WTC11 (cell line): Measurements from ENCODE around the gene KANSL3. TPM values are rescaled to one million over a fixed set of nuclear protein-coding genes. Genes with fewer than 3 reads are reported as not detected.
A peak's percentile ranks its signal among the peaks of the same experiment; 100 is the strongest.

Source experiments
- ATAC-seq: fragments of 200-7000 bp; cut with Tn5 transposase; 2 replicates; pipeline ENCODE4 v1.10.0; 2021; ENCODE audit warnings: mild to moderate bottlenecking, moderate library complexity
- CTCF ChIA-PET: fragments of 300-600 bp; sonication (Branson Sonifier 250); formaldehyde crosslinking; loops from one replicate; lab custom pipeline; 2021; ENCODE audit warnings: antibody characterized with exemption; lab: Charles Lee
- POLR2A ChIA-PET: fragments of 350-600 bp; sonication (Branson Sonifier 250); formaldehyde crosslinking; loops from one replicate; lab custom pipeline; 2021; ENCODE audit warnings: antibody characterized with exemption; lab: Charles Lee
- DNase-seq: peaks from one replicate; pipeline ENCODE4 v3.0.0; 2021; ENCODE audit warnings: low spot score
- H3K27ac Mint-ChIP-seq: 2 replicates; pipeline ENCODE4 v1.8.0; 2021; ENCODE audit warnings: mixed read lengths
- H3K27me3 Mint-ChIP-seq: 2 replicates; pipeline ENCODE4 v1.8.0; 2021; ENCODE audit warnings: low read depth, mild to moderate bottlenecking, moderate library complexity, mixed read lengths
- H3K36me3 Mint-ChIP-seq: 2 replicates; pipeline ENCODE4 v1.8.0; 2021; ENCODE audit warnings: mixed read lengths
- H3K4me1 Mint-ChIP-seq: 2 replicates; pipeline ENCODE4 v1.8.0; 2022; ENCODE audit warnings: mixed read lengths
- H3K4me3 Mint-ChIP-seq: 2 replicates; pipeline ENCODE4 v1.8.0; 2021; ENCODE audit warnings: mild to moderate bottlenecking, moderate library complexity, mixed read lengths
- H3K9me3 Mint-ChIP-seq: 2 replicates; pipeline ENCODE4 v1.8.0; 2021; ENCODE audit warnings: mixed read lengths
- ARID4B ChIP-seq: sonication (generic); formaldehyde crosslinking; IDR thresholded peaks from 2 replicates; pipeline ENCODE4 v1.8.0; 2023; ENCODE audit warnings: missing genetic modification reagents, mild to moderate bottlenecking, borderline replicate concordance
- ATF1 ChIP-seq: sonication (generic); formaldehyde crosslinking; IDR thresholded peaks from 2 replicates; pipeline ENCODE4 v1.8.1; 2023; ENCODE audit warnings: mild to moderate bottlenecking, moderate library complexity, missing genetic modification reagents
- E2F4 ChIP-seq: sonication (generic); formaldehyde crosslinking; IDR thresholded peaks from 2 replicates; pipeline ENCODE4 v1.8.1; 2022; ENCODE audit warnings: low read depth, mild to moderate bottlenecking, moderate library complexity, missing genetic modification reagents, borderline replicate concordance
- ELF4 ChIP-seq: sonication (generic); formaldehyde crosslinking; IDR thresholded peaks from 2 replicates; pipeline ENCODE4 v1.8.1; 2022; ENCODE audit warnings: low read depth, mild to moderate bottlenecking, moderate library complexity, missing genetic modification reagents
- EMX1 ChIP-seq: fragments of 250-450 bp; sonication (Bioruptor Pico); IDR thresholded peaks from 2 replicates; pipeline ENCODE4 v1.8.0; 2021; ENCODE audit warnings: mild to moderate bottlenecking
- FOXJ3 ChIP-seq: sonication (generic); formaldehyde crosslinking; IDR thresholded peaks from 2 replicates; pipeline ENCODE4 v1.9.0; 2021; ENCODE audit warnings: missing genetic modification reagents, mild to moderate bottlenecking, borderline replicate concordance
- NFATC4 ChIP-seq: fragments of 250-450 bp; sonication (Bioruptor Pico); IDR thresholded peaks from 2 replicates; pipeline ENCODE4 v1.9.0; 2021; ENCODE audit warnings: mild to moderate bottlenecking
- NR1H2 ChIP-seq: sonication (generic); formaldehyde crosslinking; IDR thresholded peaks from 2 replicates; pipeline ENCODE4 v1.9.0; 2021; ENCODE audit warnings: mild to moderate bottlenecking, moderate library complexity, missing genetic modification reagents
- SMAD3 ChIP-seq: sonication (generic); formaldehyde crosslinking; IDR thresholded peaks from 2 replicates; pipeline ENCODE4 v1.8.0; 2022; ENCODE audit warnings: missing genetic modification reagents, mild to moderate bottlenecking, borderline replicate concordance
- SMAD4 ChIP-seq: sonication (generic); formaldehyde crosslinking; IDR thresholded peaks from 2 replicates; pipeline ENCODE4 v1.8.0; 2022; ENCODE audit warnings: mild to moderate bottlenecking, missing genetic modification reagents
- SP1 ChIP-seq: sonication (generic); formaldehyde crosslinking; conservative IDR thresholded peaks from 2 replicates; pipeline ENCODE4 v1.8.1; 2022; ENCODE audit warnings: missing genetic modification reagents
- USF1 ChIP-seq: sonication (generic); formaldehyde crosslinking; IDR thresholded peaks from 2 replicates; pipeline ENCODE4 v1.8.0; 2022; ENCODE audit warnings: mild to moderate bottlenecking, missing genetic modification reagents
- USF2 ChIP-seq: sonication (generic); formaldehyde crosslinking; IDR thresholded peaks from 2 replicates; pipeline ENCODE4 v1.8.1; 2023; ENCODE audit warnings: mild to moderate bottlenecking, missing genetic modification reagents, moderate library complexity
- ZNF396 ChIP-seq: fragments of 250-450 bp; sonication (Bioruptor Pico); IDR thresholded peaks from 2 replicates; pipeline ENCODE4 v1.8.0; 2021; ENCODE audit warnings: mild to moderate bottlenecking, moderate library complexity, borderline replicate concordance
- total RNA-seq: library from RNA; stranded (reverse); gene quantifications from 3 replicates; pipeline ENCODE4 v1.2.3, GENCODE V29; 2021
- TF ChIP-seq, protein P1 (sequence below): fragments of 250-450 bp; sonication (Bioruptor Pico); IDR thresholded peaks from 2 replicates; pipeline ENCODE4 v1.9.0; 2021; ENCODE audit warnings: moderate library complexity, mild to moderate bottlenecking, inconsistent platforms, borderline replicate concordance
- TF ChIP-seq, protein P2 (sequence below): sonication (generic); formaldehyde crosslinking; IDR thresholded peaks from 2 replicates; pipeline ENCODE4 v1.8.1; 2022; ENCODE audit warnings: mild to moderate bottlenecking, moderate library complexity, missing genetic modification reagents
- TF ChIP-seq, protein P3 (sequence below): fragments of 250-450 bp; sonication (Bioruptor Pico); IDR thresholded peaks from 2 replicates; pipeline ENCODE4 v2.1.2; 2022; ENCODE audit warnings: mild to moderate bottlenecking, moderate library complexity
- TF ChIP-seq, protein P4 (sequence below): sonication (generic); formaldehyde crosslinking; IDR thresholded peaks from 2 replicates; pipeline ENCODE4 v1.8.0; 2022; ENCODE audit warnings: missing genetic modification reagents

KANSL3 gene
- total RNA-seq, 1 experiment from 2014 or later = 32.5 TPM

GRCh38 chr2:96591054-96591453, 47.1 kb downstream of the KANSL3 start (continued):
- TF ChIP-seq USF2 (CRISPR knock-in tag) (no peak), EMX1 (CRISPR knock-in tag) (no peak), E2F4 (CRISPR knock-in tag) (no peak), ZNF396 (CRISPR knock-in tag) (no peak), SP1 (no peak), ATF1 (CRISPR knock-in tag) (no peak), NR1H2 (CRISPR knock-in tag) (no peak), NFATC4 (CRISPR knock-in tag) (no peak)
- TF ChIP-seq, protein P1, sequence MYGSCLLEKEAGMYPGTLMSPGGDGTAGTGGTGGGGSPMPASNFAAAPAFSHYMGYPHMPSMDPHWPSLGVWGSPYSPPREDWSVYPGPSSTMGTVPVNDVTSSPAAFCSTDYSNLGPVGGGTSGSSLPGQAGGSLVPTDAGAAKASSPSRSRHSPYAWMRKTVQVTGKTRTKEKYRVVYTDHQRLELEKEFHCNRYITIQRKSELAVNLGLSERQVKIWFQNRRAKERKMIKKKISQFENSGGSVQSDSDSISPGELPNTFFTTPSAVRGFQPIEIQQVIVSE = no peak
- TF ChIP-seq, protein P2, sequence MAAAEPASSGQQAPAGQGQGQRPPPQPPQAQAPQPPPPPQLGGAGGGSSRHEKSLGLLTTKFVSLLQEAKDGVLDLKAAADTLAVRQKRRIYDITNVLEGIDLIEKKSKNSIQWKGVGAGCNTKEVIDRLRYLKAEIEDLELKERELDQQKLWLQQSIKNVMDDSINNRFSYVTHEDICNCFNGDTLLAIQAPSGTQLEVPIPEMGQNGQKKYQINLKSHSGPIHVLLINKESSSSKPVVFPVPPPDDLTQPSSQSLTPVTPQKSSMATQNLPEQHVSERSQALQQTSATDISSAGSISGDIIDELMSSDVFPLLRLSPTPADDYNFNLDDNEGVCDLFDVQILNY (CRISPR knock-in tag) = no peak
- TF ChIP-seq, all 79 proteins: peak for 0

DNA sequence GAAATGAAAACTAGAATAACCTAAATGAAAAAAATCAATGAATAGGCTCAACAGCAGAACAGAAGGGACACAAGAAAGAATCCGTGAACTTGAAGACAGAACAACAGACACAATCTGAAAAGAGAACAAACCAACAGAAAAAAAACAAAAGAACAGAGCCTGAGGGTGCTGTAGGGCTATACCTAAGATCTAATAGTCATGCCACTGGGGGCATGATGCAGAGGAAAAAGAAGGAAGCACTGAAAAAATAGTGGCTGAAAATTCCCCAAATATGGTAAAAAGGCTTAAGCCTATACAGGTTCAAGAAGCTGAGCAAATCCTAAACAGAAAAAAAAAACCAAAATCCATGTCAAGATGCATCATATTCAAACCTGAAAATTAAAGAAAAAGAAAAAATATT, 50.3 kb downstream of the KANSL3 start:
- CTCF ChIA-PET = interaction anchor here (1.2 to 2.3 kb wide), 2 partner anchors 33 to 38 kb away, joined by 3 to 9 read pairs; no protein-coding TSS in a partner anchor
- H3K27me3 Mint-ChIP-seq = no peaks in the 10 kb centered on the region
- DNase-seq (no peak), ATAC-seq (no peak)
- POLR2A ChIA-PET = no interaction called here
- H3K27ac Mint-ChIP-seq = peak overlapping the region; percentile 14
- H3K4me3 Mint-ChIP-seq = no peak overlapping the region
- TF ChIP-seq ARID4B (no peak), SMAD4 (CRISPR knock-in tag) (no peak), SMAD3 (no peak), ELF4 (CRISPR knock-in tag) (no peak), FOXJ3 (CRISPR knock-in tag) (no peak), USF1 (no peak)
- TF ChIP-seq, protein P1 = no peak
- TF ChIP-seq, protein P3, sequence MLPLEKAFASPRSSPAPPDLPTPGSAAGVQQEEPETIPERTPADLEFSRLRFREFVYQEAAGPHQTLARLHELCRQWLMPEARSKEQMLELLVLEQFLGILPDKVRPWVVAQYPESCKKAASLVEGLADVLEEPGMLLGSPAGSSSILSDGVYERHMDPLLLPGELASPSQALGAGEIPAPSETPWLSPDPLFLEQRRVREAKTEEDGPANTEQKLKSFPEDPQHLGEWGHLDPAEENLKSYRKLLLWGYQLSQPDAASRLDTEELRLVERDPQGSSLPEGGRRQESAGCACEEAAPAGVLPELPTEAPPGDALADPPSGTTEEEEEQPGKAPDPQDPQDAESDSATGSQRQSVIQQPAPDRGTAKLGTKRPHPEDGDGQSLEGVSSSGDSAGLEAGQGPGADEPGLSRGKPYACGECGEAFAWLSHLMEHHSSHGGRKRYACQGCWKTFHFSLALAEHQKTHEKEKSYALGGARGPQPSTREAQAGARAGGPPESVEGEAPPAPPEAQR (CRISPR knock-in tag) = no peak
- TF ChIP-seq, protein P4, sequence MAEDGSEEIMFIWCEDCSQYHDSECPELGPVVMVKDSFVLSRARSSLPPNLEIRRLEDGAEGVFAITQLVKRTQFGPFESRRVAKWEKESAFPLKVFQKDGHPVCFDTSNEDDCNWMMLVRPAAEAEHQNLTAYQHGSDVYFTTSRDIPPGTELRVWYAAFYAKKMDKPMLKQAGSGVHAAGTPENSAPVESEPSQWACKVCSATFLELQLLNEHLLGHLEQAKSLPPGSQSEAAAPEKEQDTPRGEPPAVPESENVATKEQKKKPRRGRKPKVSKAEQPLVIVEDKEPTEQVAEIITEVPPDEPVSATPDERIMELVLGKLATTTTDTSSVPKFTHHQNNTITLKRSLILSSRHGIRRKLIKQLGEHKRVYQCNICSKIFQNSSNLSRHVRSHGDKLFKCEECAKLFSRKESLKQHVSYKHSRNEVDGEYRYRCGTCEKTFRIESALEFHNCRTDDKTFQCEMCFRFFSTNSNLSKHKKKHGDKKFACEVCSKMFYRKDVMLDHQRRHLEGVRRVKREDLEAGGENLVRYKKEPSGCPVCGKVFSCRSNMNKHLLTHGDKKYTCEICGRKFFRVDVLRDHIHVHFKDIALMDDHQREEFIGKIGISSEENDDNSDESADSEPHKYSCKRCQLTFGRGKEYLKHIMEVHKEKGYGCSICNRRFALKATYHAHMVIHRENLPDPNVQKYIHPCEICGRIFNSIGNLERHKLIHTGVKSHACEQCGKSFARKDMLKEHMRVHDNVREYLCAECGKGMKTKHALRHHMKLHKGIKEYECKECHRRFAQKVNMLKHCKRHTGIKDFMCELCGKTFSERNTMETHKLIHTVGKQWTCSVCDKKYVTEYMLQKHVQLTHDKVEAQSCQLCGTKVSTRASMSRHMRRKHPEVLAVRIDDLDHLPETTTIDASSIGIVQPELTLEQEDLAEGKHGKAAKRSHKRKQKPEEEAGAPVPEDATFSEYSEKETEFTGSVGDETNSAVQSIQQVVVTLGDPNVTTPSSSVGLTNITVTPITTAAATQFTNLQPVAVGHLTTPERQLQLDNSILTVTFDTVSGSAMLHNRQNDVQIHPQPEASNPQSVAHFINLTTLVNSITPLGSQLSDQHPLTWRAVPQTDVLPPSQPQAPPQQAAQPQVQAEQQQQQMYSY (CRISPR knock-in tag) = no peak
- H3K9me3 Mint-ChIP-seq = no peaks in the 10 kb centered on the region
- peaks cover 10% of the 10 kb centered on the region for H3K4me1 Mint-ChIP-seq
- H3K36me3 Mint-ChIP-seq = peaks cover under 1% of the 10 kb centered on the region; the same call in 1 of the 2 replicates
